ENCODE data around the gene TUSC2.

The TUSC2 gene

DNA sequence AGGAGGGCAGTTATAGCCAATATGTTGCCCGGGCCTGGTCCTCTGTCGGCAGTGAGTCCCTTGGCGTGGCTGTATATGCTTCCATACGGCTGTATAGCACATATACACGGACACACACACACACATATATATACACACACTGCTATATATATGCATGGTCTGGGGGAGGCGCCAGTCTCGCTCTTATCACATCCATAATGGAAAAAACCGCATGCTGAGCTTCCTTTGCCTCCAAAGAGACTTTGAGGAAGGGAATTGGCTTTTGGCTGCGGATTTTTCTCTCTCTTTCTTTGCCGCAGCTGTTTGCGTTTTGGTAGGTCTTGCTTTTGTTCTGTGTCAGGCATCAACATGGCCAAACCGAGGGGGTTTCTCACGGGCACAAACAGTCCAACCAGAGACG, 42.6 kb upstream of the TUSC2 start:
- no peak for DNase-seq (ENCODE audit: low read depth)
- no peak overlapping the region for H3K4me3 ChIP-seq (ENCODE audit: low read length)
- TF ChIP-seq, protein P1, sequence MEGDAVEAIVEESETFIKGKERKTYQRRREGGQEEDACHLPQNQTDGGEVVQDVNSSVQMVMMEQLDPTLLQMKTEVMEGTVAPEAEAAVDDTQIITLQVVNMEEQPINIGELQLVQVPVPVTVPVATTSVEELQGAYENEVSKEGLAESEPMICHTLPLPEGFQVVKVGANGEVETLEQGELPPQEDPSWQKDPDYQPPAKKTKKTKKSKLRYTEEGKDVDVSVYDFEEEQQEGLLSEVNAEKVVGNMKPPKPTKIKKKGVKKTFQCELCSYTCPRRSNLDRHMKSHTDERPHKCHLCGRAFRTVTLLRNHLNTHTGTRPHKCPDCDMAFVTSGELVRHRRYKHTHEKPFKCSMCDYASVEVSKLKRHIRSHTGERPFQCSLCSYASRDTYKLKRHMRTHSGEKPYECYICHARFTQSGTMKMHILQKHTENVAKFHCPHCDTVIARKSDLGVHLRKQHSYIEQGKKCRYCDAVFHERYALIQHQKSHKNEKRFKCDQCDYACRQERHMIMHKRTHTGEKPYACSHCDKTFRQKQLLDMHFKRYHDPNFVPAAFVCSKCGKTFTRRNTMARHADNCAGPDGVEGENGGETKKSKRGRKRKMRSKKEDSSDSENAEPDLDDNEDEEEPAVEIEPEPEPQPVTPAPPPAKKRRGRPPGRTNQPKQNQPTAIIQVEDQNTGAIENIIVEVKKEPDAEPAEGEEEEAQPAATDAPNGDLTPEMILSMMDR (conservative IDR thresholded peaks at IDR 0.05; ENCODE audit: low read length): no peak

DNA sequence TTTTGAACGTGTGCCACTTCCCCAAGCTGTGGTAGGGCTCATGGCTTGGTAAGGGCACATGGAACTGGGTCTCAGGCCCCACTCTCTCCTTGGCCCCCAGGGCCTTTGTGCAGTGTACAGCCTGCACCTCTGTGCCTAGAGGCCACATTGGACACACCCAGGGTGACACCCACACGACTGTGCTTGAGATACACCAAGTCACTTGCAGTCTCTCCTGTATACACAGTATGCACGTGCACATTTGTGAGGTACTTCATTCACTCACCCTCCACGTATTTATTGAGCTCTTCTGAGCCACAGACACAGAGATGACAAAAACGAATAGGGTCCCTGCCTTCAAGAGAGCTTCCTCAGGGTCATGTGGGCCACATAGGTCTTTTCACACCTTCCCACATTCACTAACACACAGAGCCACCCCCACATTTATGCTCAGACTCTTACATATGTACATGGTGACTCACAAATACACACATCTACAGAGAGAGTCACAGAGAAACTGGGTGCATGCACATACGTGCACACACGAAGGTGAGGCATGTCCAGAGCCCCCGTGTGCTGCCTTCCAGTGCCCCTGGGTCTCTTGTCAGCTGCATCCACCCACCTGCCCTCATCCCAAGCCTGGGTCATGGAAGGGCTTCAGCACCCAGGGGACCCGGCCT, 41.1 kb upstream of the TUSC2 start:
- DNase-seq (ENCODE audit: low read depth): no peak
- TF ChIP-seq, protein P1 (conservative IDR thresholded peaks at IDR 0.05; ENCODE audit: low read length): no peak
- no peak overlapping the region for H3K4me3 ChIP-seq (ENCODE audit: low read length)

- no peak overlapping the region for H3K4me3 ChIP-seq (ENCODE audit: low read length)
- TF ChIP-seq, protein P1 (conservative IDR thresholded peaks at IDR 0.05; ENCODE audit: low read length): no peak
Observed at GRCh38 chr3:50365842-50366220, 37.8 kb upstream of the TUSC2 start.

GRCh38 chr3:50365080-50365841, 37.2 kb upstream of the TUSC2 start:
- peak overlapping the region; percentile 56 for H3K4me3 ChIP-seq (ENCODE audit: low read length)
- TF ChIP-seq, protein P1 (conservative IDR thresholded peaks at IDR 0.05; ENCODE audit: low read length): no peak
- DNase-seq (ENCODE audit: low read depth): peak; percentile 45

More at GRCh38 chr3:50365842-50366220, 37.8 kb upstream of the TUSC2 start:
- no peak for DNase-seq (ENCODE audit: low read depth)

DNA sequence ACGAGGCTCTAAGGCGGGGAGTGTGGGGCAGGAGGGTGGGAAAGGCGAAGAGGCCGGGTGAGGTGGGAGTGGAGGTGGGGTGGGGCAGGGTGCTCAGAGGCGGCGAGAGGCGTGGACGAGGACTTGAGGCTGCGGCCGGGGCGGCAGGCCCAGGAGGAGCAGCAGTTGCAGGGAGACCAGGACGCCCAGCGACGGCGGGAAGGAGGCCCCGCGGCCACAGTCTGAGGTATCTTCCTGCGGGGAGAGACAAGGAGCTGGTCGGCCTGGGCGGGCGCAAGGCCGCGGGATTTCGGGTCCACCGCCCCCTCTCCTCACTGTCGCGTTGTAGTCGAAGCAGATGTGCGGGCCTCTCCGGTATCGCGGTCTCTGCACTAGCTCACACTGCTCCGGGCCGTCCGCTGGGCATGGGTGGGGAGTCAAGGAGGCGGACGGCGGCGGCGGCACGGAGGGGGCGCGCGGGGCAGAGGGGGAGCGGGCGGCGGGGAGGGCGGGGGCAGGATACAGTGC, 36.6 kb upstream of the TUSC2 start:
- DNase-seq (ENCODE audit: low read depth): peak; percentile 21
- H3K4me3 ChIP-seq (ENCODE audit: low read length): peak overlapping the region; percentile 56
- TF ChIP-seq, protein P1 (conservative IDR thresholded peaks at IDR 0.05; ENCODE audit: low read length): no peak

GRCh38 chr3:50359760-50360110, 31.7 kb upstream of the TUSC2 start:
- DNase-seq (ENCODE audit: low read depth): no peak
- peak overlapping the region; percentile 35 for H3K4me3 ChIP-seq (ENCODE audit: low read length)
- TF ChIP-seq, protein P1 (conservative IDR thresholded peaks at IDR 0.05; ENCODE audit: low read length): no peak

All from AG10803 (cell line).